Measurements from ENCODE around the gene DNAJC7.

DNA sequence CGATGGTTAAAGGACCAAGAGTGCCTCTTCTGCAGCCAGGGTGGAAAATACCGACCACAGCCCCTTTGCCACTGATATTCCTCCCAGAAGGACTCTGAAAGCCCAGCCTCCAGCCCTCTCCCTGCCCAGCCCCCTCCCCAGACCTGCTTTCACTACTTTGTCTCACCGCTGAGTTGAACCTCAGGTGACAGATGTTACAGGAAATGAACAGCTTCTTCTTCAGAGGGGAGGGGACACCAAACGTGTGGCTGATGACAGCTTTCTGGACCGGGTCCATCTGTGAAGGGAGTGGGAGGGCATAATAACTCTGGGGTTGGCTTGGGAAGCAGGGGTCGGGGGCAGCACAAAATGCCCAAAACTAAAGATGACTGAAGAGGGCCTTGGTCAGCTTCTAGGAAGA is 16.8 kb upstream of the DNAJC7 start:
- TF ChIP-seq, protein P1, sequence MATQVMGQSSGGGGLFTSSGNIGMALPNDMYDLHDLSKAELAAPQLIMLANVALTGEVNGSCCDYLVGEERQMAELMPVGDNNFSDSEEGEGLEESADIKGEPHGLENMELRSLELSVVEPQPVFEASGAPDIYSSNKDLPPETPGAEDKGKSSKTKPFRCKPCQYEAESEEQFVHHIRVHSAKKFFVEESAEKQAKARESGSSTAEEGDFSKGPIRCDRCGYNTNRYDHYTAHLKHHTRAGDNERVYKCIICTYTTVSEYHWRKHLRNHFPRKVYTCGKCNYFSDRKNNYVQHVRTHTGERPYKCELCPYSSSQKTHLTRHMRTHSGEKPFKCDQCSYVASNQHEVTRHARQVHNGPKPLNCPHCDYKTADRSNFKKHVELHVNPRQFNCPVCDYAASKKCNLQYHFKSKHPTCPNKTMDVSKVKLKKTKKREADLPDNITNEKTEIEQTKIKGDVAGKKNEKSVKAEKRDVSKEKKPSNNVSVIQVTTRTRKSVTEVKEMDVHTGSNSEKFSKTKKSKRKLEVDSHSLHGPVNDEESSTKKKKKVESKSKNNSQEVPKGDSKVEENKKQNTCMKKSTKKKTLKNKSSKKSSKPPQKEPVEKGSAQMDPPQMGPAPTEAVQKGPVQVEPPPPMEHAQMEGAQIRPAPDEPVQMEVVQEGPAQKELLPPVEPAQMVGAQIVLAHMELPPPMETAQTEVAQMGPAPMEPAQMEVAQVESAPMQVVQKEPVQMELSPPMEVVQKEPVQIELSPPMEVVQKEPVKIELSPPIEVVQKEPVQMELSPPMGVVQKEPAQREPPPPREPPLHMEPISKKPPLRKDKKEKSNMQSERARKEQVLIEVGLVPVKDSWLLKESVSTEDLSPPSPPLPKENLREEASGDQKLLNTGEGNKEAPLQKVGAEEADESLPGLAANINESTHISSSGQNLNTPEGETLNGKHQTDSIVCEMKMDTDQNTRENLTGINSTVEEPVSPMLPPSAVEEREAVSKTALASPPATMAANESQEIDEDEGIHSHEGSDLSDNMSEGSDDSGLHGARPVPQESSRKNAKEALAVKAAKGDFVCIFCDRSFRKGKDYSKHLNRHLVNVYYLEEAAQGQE (IDR thresholded peaks at IDR 0.05; ENCODE audit: insufficient read depth in 1 of 2, low read depth in 2 of 2, low read length in 1 of 2): no peak
- TF ChIP-seq, protein P2, sequence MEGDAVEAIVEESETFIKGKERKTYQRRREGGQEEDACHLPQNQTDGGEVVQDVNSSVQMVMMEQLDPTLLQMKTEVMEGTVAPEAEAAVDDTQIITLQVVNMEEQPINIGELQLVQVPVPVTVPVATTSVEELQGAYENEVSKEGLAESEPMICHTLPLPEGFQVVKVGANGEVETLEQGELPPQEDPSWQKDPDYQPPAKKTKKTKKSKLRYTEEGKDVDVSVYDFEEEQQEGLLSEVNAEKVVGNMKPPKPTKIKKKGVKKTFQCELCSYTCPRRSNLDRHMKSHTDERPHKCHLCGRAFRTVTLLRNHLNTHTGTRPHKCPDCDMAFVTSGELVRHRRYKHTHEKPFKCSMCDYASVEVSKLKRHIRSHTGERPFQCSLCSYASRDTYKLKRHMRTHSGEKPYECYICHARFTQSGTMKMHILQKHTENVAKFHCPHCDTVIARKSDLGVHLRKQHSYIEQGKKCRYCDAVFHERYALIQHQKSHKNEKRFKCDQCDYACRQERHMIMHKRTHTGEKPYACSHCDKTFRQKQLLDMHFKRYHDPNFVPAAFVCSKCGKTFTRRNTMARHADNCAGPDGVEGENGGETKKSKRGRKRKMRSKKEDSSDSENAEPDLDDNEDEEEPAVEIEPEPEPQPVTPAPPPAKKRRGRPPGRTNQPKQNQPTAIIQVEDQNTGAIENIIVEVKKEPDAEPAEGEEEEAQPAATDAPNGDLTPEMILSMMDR (IDR thresholded peaks at IDR 0.05): no peak
